NCI-H526 (cell line): ENCODE results near the gene SLC19A1.
A peak's percentile ranks its signal among the peaks of the same experiment; 100 is the strongest.

Experiments used
- DNase-seq, 2 experiments: peaks; one replicate each; lab custom pipeline; 2025; lab: John Stamatoyannopoulos, UW

SLC19A1 gene

DNA sequence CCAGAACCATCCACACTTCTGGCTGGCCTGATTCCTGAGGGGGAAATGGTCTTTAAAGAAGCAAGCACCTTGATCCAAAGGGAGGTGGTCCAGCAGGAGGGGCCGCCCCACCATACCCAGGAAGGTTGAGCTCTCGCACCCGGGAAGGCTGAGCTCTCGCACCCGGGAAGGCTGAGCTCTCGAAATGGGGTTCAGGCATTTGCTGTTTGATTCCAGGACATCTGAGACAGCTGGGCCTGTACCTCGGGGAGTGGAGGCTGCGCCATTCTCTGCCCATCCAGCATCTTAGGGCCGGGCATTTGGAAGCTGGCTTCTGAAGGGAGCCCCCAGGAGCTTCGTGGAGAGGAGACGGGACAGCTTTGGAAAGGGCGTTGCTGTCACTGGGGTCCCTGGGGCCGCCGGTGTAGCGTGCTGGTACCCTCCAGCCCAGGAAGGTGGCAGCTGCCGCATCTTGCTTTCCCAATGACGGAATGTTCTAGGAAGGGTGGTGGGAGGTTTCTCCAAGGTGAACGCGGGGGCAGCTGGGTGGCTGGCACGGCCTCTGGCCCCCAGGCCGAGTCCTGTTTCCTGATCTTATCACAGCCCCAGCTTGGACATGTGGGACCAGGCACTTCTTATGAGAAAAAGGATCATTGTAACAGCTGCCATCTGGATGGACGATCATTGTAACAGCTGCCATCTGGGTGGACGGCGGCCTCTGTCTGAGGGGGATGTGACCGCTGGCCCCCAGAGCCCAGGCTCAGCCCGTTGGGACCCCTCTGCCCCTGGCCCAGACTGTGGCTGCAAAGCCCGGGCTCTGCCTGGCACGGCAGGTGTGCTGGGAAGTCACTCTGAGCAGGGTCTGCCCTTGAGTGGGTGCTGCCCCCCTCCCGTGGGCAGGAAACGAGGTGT is 75.7 kb downstream of the SLC19A1 start:
- no peak for DNase-seq

DNA sequence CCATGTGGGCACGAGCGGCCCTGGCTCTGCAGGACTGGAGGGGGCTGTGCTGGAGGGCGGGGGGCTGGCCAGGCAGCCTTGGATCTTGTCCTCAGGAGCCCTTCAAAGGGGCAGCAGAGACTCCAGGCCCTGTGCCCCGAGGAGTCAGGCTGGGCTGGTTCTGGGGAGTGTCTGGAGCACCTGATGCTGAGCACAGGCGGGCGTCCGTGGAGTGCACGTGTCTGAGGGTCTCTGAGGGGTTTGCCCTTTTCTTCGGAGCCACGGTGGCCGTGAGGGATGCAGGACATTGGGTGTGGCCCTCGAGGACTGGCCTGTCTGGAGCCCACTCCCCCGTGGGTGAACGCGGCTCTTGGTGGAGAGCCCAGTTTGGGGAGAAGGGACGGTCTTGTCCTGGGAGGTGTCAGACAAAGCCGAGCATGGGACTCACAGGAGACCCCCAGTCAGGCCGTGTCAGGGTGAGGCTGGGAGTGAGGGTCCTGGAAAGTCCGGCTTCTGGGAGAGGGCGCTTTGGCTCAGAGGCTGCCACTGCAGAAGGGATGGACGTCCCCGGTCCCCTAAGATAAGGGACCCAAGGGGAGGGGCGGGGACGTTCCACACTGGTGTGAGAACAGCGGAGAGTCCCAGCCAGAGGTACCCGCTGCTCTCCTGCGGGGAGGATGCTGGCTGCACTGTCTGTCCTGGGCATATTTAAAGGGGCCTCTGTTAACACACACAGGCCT is 76.5 kb downstream of the SLC19A1 start:
- DNase-seq, result no peak

DNA sequence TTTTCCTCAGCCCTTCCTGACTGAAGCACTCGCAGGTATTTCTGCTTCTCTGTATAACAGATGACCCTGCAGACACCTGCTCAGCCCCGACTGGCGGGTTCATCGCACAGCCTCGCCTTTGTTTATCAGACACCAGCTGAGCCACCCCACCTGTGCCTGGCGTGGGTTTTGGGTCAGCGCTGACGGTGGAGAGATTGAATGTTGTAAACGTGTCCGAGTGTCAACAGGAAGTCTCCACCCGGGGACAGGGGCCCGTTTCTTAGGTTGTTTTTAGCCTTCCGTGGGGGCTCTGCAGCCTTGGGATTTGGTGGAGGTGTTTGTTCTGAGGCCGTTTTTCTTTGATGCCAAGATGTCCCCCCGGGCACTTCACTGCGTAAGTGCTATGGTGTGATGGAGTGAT is 77.1 kb downstream of the SLC19A1 start:
- no peak for DNase-seq

DNA sequence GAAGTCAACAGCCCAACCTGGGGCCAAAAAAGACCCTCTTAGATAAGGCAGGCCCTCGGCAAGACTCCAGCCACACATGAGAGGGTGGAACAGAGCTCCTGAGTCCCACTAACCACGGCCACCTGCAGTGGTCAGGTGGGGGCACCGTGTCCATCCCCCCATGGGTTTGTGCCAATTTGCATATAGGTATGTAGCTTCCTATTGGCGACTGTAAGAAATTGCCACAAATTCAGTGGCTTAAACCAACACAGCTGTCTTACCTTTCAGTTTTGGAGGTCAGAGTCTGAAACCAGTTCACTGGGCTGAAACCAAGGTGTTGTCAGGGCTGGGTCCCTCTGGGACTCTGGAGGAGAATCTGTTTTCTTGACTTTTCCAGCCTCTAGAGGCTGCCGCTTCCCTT is 77.9 kb downstream of the SLC19A1 start:
- DNase-seq, result no peak

DNA sequence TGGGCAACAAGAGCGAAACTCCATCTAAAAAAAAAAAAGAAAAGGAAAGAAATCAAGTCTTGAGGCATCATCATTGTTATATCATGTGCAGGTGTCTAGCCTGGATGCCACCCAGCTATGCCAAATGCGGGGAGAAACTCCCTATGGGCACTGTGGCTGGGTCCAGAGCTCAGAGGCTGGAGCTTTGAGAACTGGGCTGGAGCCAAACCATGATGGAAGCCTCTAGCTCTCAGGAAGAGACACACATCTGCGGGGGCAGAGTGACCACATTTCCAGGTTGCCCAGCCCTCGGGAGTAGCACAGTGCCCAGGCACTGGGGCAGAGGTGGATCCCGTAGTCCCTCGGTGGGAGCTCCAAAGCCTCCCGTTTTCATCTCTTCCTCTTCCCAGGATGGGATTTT is 78.4 kb downstream of the SLC19A1 start:
- DNase-seq, result no peak

DNA sequence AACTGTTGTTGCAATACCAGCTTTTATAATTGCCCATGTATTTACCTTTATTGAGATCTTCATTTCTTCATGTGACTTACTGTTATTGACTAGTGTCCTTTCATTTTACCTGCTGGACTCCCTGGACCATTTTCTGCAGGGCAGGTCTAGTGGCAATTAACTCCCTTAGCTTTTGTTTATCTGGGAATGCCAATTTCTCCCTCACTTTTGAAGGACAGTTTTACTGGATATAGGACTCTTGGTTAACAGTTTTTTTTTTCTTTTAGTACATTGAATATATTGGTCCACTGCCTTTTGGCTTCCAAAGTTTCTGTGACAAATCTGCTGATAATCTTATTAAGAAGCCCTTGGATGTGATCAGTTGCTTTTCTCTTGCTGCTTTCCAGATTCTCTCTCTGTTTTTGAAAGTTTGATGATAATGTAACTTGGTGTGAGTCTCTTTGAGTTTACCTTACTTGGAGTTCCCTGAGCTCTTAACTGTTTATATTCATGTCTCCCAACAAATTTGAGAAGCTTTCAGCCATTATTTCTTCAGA is 80.4 kb downstream of the SLC19A1 start:
- DNase-seq, result no peak

DNA sequence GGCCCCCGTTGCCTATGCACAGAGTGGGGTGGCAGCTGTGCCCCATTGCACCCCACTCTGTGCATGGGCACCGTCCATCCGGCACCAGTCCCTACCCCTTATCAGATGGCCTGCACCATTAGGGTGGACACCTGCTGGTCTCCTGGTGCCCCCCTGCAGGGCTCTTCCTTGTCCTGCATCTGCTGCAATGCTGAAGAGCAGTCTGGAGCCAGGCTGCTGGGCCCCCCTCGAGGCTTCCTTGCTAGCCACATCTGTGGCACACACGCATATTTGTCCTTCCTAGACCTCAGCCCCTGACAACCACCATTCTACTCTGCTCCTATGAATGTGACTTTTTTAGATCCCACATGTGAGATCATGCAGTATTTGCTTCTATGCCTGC is 80.9 kb downstream of the SLC19A1 start:
- no peak for DNase-seq

DNA sequence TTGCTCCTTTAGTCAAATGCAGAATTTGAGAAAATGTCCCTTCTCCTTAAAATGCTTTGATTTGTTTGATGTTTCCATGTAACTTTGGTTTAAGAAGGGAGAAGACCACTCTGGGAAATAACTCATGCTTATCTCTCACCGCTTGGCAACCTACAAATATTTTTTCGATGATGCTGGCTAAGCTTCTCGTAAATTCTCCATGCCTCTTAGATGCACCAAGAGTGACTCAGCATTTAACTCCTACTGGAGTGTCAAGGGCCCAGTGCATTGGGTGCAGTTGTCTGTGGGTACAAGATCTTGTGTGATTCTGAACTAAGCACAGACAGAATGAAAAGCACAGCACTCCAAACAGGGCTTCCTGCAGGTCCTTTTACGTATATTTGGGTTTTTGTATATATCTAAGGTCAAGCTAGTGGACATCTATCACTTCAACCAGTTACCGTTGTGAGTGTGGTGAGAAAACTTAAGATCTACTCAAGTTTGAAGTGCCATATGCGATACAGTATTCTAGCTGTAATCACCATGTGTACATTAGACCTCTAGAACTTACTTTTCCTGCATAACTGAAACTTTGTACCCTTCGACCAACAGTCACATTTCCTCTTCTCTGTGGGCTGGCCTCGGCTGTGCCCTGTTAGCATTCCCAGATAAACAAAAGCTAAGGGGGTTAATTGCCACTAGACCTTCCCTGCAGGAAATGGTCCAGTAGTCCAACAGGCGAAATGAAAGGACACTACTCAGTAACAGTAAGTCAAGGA is 81.5 kb downstream of the SLC19A1 start:
- no peak for DNase-seq

DNA sequence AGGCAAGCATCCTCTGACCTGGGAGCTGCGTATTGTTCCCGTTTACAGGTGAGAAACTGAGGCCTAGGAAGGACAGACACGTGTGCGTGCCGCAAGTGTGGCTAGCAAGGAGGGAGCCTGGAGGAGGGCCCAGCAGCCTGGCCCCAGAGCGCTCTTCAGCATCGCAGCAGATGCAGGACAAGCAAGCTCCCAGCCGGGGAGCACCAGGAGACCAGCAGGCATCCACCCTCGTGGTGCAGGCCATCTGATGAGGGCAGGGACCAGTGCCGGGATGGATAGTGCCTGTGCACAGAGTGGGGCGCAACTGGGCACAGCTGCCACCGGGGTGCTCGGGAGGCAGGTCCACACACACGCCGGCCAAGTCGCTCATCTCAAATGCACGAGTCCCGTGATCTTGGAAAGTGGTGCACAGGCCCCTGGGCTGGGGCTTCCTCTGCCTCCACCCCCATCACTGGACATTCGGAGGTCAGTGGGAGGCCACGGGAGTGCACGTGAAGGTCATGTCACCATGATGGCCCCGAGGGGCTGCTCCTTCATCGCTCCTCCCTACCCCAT is 82.2 kb downstream of the SLC19A1 start:
- DNase-seq, result no peak

DNA sequence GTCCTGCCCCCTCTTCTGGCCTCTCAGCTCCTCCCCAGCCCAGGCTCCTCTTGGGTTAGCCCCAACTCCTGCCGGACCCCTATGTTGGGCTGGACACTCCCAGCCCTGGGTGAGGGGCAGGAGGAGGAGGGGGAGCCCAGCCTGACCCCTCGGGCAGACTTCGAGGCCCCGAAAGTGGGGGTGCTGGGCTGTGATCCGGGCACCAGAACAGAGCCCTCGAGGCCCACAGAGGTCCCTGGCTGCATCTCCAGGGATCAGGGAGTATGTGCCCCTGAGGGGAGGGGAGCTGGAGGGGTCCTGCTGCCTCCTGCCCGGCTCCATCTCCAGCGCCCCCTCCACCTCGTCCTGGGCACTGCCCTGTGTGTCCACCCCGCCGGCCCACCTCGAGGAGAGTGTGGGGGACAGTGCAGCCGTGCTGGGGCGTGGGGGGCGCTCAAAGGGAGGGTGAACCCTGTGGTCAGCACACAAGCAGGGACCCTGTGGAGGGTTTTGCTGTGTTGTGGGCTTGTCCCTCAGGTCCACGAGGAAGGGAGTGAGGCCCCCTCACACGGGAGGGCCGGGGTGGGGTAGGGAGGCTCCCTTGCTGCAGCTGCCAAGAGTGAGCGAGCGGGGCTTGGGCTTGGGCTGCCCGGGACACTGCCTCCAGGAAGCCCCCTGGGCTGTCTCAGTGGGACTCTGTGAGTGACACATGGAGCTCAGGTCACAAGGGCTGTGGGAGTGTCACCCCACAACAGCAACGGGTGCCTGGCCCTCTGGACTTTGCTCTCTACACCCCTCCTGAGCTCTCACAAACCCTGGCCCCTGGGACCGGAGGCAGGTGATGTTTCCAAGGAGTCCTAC is 82.8 kb downstream of the SLC19A1 start:
- no peak for DNase-seq

DNA sequence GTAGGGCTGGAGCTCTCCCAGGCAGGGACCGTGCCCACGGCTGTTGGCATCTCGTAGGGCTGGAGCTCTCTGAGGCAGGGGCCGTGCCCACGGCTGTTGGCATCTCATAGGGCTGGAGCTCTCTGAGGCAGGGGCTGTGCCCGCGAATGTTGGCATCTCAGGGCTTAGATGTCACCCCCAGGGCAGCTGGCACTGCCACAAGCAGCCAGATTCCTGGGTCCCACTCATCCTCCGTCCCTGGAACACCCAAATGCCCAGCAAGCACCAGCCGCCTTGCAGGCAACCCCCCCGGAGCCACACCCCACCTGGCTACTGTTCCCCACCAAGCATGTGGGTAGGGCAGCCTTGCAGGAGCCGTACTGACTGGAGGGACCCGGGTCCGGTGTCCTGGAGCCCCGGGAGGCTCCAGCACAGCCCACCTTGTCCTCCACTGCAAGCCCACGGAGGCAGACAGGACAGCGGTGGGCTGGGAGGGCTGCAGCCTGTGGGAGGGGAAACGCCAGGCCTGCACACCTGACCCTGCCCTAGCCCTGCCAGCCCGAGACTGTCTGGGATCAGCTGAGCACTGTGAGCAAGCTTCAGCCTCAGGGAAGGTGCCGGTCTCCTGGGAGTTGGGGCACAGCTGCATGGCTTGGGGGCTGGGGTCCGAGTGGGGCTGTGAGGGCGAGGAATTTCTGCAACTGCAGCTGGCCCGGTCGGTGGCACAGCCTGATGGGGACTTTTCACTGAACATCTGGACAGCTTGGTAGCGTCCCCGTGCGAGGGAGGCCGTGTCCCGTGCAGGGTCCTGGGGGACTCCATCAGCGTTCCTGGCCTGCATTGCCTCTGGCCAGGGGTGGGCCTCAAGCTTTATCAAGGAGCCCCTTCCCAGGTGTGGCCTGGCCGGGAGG is 83.7 kb downstream of the SLC19A1 start:
- peak in 1 of 2 experiments; percentile 28 for DNase-seq

DNA sequence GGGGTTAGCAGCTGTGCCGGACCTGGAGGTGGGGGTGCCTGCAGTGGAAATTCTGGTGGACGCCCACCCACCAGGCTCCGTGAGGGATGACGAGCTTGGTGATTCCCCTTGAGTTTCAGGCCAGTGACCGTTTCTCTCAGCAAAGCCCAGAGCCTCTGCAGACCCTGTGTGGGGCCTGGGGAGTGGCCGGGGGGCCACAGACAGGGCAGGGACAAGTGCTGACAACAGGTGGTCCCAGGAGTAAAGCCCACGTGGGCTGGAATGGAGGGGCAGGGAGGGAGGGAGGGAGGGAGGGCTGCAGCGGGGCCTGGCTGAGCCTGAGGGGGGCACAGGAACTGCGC is 84.4 kb downstream of the SLC19A1 start:
- DNase-seq, result no peak

DNA sequence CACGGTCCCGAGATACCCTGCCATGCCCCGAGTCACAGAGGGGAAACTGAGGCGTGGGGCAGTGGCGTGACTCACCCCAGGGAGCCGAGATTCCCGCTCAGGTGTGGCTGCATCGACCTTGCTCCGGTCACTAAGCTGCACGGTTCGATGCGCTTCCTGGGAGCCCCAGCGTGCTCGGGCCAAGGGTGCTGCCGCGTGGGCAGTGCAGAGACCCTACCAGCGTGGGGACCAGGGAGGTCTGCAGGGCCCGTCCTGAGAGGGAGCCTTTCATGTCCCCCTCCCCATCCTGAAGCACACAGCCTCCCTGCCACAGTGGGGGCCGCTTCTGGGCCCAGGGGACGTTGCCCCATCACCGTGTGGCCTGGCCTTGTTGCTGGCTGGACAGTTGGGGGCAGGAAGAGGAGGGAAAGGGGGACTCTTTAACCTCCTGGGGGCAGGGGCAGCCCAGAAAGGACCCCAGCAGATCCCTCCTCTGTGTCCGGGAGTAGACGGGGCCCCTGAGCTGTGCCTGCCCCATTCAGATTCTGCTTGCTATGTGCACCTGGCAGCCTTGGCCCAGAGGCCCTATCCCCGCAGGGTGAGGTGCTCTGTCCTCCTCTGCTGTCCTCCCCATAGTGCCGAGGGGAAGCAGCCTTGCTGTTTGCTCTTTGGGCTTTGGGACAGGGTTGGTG is 84.9 kb downstream of the SLC19A1 start:
- DNase-seq, result peak in 1 of 2 experiments; percentile 25

DNA sequence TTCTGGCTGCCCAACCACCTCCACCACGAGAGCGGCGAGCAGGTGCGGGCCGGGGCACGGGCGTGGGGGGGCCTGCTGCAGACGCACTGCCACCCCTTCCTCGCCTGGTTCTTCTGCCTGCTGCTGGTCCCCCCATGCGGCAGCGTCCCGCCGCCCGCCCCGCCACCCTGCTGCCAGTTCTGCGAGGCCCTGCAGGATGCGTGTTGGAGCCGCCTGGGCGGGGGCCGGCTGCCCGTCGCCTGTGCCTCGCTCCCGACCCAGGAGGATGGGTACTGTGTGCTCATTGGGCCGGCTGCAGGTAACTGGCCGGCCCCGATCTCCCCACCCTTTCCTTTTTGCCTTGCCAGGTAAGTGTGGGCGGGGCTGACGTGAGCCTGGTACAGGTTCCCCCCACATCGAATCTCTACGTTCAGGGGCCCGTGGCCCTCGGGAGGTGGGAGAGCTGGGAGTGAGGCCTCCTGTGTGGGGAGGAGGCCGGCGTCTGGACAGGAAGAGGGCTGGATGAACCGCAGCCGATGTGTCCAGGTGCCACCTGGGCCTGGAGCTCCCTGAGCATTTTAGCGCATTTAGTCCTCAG is 85.6 kb downstream of the SLC19A1 start:
- DNase-seq, result peak in 1 of 2 experiments; percentile 31

DNA sequence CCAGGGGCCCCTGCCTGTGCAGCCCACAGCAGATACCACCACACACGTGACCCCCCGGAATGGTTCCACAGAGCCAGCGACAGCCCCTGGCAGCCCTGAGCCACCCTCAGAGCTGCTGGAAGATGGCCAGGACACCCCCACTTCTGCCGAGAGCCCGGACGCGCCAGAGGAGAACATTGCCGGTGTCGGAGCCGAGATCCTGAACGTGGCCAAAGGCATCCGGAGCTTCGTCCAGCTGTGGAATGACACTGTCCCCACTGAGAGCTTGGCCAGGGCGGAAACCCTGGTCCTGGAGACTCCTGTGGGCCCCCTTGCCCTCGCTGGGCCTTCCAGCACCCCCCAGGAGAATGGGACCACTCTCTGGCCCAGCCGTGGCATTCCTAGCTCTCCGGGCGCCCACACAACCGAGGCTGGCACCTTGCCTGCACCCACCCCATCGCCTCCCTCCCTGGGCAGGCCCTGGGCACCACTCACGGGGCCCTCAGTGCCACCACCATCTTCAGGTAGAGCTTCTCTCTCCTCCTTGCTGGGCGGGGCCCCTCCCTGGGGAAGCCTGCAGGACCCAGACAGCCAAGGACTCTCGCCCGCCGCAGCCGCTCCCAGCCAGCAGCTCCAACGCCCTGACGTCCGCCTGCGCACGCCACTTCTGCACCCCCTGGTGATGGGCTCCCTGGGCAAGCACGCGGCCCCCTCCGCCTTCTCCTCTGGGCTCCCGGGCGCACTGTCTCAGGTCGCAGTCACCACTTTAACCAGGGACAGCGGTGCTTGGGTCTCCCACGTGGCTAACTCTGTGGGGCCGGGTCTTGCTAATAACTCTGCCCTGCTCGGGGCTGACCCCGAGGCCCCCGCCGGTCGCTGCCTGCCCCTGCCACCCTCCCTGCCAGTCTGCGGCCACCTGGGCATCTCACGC is 86.3 kb downstream of the SLC19A1 start:
- DNase-seq, result no peak

DNA sequence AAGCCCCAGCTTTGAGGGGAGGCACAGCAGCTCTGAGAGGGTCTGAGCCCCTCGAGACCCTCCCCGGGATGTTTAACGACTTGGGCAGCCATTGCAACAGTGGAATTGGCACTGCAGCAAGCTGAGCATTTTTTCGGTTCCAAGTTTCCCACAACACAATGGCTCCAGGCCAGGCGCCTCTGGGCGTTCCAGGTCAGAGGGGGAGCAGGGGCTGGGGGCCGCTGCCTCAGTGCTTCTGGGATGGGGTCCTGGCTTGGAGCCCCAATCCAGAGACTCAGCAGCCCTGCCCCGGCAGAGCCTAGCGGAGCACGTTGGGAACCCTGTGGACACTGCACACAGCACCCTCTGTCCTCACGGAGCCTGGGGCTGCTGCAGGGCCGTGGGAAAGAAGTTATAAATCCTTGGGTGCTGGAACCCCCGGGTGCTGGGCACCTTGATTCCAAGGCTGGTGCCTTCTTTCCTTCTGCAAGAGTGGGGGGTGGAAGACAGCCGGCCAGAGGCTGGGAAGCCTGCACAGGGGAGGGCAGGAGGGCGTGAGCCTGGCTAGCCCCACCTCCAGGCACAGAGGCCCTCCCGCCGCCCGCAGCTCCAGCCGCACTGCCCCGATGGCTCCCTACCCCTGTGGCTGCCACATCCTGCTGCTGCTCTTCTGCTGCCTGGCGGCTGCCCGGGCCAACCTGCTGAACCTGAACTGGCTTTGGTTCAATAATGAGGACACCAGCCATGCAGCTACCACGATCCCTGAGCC is 87.1 kb downstream of the SLC19A1 start:
- DNase-seq, result peak in 1 of 2 experiments; percentile 25
